Body of pancreas (tissue), 4 donors: Measurements from ENCODE around the gene C1QTNF3.

Source experiments
- POLR2A ChIP-seq, 3 donors: fragments of 450-650 bp; IDR thresholded peaks; one replicate each; pipeline ENCODE4 v1.6.1; 2016; ENCODE audit warnings: antibody characterized with exemption in 3 of 3, mild to moderate bottlenecking in 2 of 3
- TF ChIP-seq, protein P1 (sequence below), 7 experiments: fragments of 450-650 bp in 4 of 7; fragments of 200-600 bp in 3 of 7; sonication (generic) in 3 of 7; IDR thresholded peaks; one replicate each; pipeline ENCODE4 v1.5.1; 2016 to 2019; ENCODE audit warnings: antibody characterized with exemption in 7 of 7

DNA sequence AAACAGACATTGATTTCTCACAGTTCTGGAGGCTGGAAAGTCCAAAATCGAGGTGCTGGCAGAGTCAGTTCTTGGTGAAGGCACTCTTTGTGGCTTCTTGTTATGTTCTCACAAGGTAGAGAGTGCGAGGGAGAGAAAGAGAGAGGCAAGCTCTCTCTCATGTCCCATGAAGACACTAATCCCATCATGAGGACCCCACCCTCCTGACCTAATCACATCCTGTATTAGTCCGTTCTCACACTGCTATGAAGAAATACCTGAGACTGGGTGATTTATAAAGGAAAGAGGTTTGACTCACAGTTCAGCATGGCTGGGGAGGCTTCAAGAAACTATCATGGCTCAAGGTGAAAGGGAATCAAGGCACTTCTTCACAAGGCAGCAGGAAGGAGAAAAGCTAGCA is 29.5 kb downstream of the C1QTNF3 start:
- TF ChIP-seq, protein P1, sequence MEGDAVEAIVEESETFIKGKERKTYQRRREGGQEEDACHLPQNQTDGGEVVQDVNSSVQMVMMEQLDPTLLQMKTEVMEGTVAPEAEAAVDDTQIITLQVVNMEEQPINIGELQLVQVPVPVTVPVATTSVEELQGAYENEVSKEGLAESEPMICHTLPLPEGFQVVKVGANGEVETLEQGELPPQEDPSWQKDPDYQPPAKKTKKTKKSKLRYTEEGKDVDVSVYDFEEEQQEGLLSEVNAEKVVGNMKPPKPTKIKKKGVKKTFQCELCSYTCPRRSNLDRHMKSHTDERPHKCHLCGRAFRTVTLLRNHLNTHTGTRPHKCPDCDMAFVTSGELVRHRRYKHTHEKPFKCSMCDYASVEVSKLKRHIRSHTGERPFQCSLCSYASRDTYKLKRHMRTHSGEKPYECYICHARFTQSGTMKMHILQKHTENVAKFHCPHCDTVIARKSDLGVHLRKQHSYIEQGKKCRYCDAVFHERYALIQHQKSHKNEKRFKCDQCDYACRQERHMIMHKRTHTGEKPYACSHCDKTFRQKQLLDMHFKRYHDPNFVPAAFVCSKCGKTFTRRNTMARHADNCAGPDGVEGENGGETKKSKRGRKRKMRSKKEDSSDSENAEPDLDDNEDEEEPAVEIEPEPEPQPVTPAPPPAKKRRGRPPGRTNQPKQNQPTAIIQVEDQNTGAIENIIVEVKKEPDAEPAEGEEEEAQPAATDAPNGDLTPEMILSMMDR (IDR thresholded peaks at IDR 0.05): no peak
- no peak for TF ChIP-seq POLR2A (IDR thresholded peaks at IDR 0.05)
